ENCODE measurements around the gene MUC20.
"Not testable (repeated sequence)": the region's sequence is repeated elsewhere in the genome, so short reads cannot be mapped to it uniquely, and the experiment has no call there.

The MUC20 gene

GRCh38 chr3:195755791-195756676 lies 35.3 kb downstream of the MUC20 start:
- peak; percentile 1 for DNase-seq

DNA sequence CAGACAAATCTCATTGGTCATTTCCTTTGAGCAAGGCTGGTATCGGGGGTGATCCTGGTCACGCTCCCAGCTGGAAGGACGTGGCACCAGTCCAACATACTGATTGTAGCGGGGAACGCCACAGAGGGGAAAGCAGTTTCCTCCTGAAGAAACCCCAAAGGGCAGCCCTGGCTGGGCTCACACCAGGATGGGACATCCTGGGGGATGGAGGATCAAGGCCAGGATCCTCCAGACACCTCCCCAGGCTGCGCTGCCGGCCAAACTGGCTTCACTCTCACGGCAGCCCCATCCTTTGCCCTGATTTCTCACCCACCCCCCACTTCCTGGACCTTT lies 36.6 kb downstream of the MUC20 start:
- no peak for DNase-seq

DNA sequence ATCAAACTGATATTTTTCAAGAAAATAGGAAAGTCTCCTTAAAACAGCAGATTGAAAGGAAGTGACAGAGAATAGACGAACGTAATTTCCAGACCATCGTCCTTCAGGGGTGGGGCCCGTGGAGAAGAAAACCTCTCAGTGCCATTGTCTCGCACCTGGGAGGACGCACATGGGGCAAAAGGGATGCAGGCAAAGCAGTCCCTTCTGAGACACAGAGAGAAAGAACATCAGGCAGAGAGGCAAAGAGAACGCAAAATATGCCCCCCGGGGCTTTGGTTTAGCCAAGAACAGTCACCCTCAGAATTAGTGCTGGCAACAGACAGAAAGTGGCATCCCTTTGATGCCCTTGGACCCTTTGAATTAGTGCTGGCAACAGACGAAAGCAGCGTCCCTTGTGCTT lies 37.0 kb downstream of the MUC20 start:
- no peak for DNase-seq

DNA sequence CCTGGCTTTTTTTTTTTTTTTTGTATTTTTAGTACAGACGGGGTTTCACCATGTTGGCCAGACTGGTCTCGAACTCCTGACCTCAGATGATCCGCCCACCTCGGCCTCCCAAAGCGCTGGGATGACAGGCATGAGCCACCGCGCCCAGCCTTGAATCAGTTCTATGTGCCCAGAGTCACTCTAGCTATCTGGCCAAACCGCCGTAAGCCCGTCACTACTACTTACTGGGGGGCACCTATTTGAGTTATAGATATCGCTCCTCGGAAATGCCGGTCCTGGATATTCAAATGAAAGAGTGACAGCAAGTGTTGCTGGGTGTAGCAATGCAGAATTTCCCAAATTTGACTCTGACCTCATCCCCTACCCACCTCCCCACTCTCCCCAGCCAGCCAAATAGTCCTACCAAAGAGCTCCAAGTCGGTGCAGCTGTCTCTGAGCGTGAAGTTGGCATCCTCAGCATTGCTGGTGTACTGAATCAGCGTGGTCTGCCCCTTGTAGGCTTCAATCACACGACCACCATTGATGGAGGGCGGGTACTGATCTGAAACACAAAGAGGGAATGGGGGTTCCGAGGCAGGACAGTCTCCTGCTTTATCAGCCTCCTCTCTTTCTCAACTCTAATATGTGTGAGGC lies 38.1 kb downstream of the MUC20 start:
- DNase-seq: no peak

- no peak for DNase-seq
These were observed 39.8 kb downstream of the MUC20 start for GRCh38 chr3:195760345-195761122.

- no peak for DNase-seq
These were observed 40.4 kb downstream of the MUC20 start for GRCh38 chr3:195761123-195761566.

- DNase-seq: no peak
These were observed 40.9 kb downstream of the MUC20 start for GRCh38 chr3:195761567-195762248.

DNA sequence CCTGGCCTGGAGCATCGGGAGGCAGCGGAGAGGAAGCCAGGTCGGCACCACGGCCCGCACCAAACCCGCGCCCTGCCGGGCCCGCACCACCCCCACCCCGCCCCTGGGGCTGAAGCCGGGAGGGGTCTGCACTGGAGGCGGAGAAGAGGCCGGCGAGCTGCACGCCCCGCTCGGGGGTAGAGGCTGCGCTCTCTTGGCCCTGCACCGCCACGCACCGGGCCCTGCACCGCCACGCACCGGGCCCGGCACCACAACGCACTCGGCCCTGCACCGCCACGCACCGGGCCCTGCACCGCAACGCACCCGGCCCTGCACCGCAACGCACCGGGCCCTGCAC lies 41.4 kb downstream of the MUC20 start:
- no peak for DNase-seq

GRCh38 chr3:195762611-195763010 lies 41.8 kb downstream of the MUC20 start:
- no peak for DNase-seq

DNA sequence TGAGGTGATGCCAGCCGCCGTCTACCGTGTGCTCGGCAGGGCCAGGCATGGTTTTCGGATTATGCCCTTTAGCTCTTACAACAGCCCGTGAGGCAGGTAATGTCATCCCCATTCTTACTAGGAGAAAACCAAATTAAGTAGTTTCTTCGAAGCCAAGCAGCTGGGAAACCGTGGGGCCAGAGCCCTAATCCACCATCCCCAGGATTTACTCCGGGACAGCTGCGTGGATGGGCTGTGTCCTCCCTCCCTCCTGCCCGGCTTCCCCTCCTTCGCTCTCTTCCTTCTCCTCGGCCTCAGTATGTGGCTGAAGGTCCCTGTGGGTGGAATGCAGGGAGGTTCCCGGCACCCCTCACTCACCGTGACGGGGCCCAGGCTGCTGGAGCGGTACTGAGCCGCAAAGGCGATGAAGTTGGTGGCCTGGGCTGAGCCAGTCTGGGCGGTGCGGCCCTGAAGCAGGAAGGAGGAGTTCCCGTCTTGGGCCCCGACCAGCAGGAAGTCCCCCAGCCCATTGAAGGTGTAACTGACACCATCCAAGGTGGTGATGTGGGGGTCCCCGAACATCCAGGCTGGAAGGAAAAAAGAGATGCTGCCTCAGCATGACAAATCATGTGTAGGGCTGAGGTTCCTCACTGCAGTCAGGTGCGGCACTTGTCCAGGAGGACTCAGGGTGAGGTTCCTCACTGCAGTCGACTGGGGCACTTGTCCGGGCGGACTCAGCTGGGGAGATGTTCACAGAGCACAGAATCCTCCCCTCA lies 42.5 kb downstream of the MUC20 start:
- no peak for DNase-seq

DNA sequence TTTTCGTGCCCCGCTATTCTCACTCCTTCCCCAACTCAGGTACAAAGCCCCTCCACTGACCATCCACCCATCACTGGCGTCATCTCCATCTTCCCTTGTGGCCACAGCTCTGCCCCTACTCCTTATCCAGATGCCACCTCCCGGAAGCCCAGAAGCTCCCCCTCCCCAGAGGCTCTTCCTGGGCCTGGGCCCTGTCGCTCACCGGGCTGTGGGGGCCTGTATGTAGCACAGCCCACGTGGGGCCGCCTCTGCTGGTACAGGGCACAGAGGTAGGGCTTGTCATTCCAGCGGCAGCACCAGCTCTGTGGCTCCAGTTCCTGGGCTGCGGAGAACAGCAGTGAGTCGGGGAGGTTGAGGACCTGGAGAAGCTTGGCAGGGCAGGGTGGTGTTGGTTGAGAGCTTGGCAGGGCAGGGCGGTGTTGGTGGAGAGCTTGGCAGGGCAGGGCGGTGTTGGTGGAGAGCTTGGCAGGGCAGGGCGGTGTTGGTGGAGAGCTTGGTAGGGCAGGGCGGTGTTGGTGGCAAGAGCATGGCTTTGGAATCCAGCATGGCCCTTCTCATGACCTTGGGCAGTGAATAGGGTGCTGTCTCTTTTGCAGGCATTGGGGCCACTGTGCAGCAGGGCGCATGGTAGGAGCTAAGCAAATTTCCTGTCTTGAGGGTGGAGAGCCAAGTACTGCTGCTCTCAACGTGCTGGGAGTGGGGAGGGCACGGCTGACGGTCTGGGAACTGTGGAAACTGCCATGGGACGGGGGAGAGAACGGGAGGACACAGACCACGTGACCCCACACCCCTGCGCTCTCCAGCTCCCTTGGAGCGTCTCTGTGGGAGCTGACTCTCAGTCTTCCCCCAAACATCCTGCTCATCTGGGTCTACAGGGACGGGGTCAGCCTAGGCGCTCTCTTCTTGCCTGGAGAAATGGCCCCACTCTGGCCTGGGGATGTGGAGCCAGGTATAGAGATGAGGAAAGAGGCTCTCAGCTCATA lies 43.4 kb downstream of the MUC20 start:
- no peak for DNase-seq

DNA sequence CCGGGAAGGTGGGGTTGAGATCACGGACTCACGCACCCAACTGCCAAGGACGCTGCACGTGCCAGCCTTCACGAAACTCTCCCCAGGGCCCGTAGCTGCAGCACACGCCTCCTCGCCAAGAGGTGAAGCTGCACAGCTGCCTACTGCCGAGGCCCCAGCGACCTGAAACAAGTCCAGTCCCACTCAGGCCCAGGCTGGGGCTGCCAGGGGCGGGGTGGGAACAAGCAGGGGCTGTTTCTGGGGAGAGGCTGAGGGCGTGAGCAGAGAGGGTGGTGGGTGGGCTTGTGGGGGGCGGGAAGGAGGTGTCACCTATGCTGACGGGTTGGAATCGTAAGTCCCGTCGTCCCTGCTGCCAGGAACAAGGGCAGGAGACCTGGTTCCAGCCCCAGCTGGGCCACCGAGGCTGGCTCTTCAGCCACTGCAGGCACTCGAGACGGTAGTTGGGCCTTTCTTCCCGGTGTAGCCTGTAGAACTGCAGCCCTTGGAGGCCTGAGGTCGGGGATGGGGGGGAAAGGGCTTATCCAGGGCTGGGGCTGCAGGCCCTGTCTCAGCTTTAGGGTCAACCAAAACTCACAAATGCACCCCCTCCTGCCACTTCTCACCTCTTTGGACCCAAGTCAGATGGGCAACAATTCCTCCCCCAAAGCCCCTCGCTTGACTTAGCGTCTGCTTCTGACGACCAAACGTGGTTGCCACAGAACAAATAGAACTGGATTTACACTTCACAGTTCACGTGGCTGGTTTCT lies 44.4 kb downstream of the MUC20 start:
- no peak for DNase-seq

DNA sequence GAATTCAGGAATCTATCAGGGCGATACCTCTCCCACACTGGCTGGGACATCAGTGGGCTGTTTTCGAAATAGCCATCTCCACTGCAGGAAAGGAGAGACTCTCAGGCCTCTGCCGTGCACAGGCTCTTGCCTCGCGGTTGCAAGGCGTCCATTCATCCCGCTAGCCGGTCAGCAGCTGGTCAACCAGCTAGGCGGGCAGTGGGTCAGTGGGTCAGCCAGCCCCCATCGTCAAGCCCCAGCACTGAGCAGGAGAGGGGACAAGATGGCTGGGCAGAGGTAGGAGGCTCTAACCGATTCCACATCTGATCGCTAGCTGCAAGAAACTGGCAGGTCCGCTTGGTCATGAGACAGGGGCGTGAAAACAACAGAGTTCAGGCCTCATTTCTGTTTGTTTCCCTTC lies 45.9 kb downstream of the MUC20 start:
- DNase-seq: no peak

DNA sequence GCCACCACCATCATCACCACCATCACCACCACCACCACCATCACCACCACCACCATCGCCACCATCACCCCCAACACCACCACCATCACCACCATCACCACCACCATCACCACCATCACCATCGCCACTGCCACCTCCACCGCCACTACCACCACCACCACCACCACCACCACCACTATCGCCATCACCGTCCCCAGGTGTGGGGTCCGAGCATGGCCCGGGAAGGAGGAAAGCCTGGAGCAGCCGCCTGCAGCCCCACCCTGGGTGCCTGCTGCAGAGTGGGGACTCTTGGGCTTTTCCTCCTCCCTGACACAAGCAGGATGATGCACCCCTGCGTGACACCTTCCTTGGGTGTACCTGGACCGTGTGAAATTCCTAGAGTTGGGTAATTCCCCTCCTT lies 47.0 kb downstream of the MUC20 start:
- no peak for DNase-seq

GRCh38 chr3:195768414-195768813 lies 47.6 kb downstream of the MUC20 start:
- DNase-seq: no peak

GRCh38 chr3:195768831-195769303 lies 48.1 kb downstream of the MUC20 start:
- no peak for DNase-seq

- DNase-seq: no peak
These were observed 48.8 kb downstream of the MUC20 start for GRCh38 chr3:195769551-195769950.

- no peak for DNase-seq
These were observed 49.5 kb downstream of the MUC20 start for GRCh38 chr3:195770081-195770840.

GRCh38 chr3:195770841-195771645 lies 50.3 kb downstream of the MUC20 start:
- DNase-seq: not testable (repeated sequence)

Measured in OCI-M1 (cell line).